Kidney (tissue), 14 donors: ENCODE data around the gene ABHD16A. TPM values are rescaled to one million over a fixed set of nuclear protein-coding genes. Genes with fewer than 3 reads are reported as not detected.

Source experiments
- DNase-seq, 5 donors: peaks; one replicate each; pipeline ENCODE4 v3.0.0-alpha.2; 2013 to 2020
- FAIRE-seq: peaks from 2 replicates; lab custom pipeline; 2012; peaks lifted over from hg19 to GRCh38; lab: Jason Lieb, UNC
- H3K27ac ChIP-seq, 2 donors: one replicate each; pipeline ENCODE4 v1.7.0; 2013; ENCODE audit warnings: low read depth in 2 of 2, low read length in 2 of 2, inconsistent platforms in 1 of 2
- H3K27me3 ChIP-seq: one replicate; pipeline ENCODE4 v1.7.1; 2013; ENCODE audit warnings: low read length, inconsistent platforms; ENCODE audit not compliant: control insufficient read depth, insufficient read depth
- H3K36me3 ChIP-seq, 3 donors: one replicate each; pipeline versions ENCODE4 v1.7.0 to v1.7.1; 2013; ENCODE audit warnings: low read length in 3 of 3, control low read depth in 1 of 3, inconsistent platforms in 1 of 3; ENCODE audit not compliant: insufficient read depth in 3 of 3, control insufficient read depth in 2 of 3
- H3K4me1 ChIP-seq, 3 donors: one replicate each; pipeline versions ENCODE4 v1.7.0 to v1.7.1; 2013; ENCODE audit warnings: low read length in 3 of 3, inconsistent platforms in 1 of 3, low read depth in 1 of 3; ENCODE audit not compliant: control insufficient read depth in 2 of 3, insufficient read depth in 2 of 3
- H3K4me3 ChIP-seq, 3 donors: one replicate each; pipeline versions ENCODE4 v1.7.0 to v1.8.1; 2013; ENCODE audit warnings: low read length in 3 of 3, control low read depth in 1 of 3, inconsistent platforms in 1 of 3
- H3K9ac ChIP-seq, 3 donors: one replicate each; pipeline versions ENCODE4 v1.7.0 to v1.7.1; 2013; ENCODE audit warnings: low read length in 3 of 3, control low read depth in 1 of 3, inconsistent platforms in 1 of 3
- H3K9me3 ChIP-seq, 3 donors: one replicate each; pipeline versions ENCODE4 v1.7.0 to v1.7.1; 2013; ENCODE audit warnings: low read length in 3 of 3, control low read depth in 1 of 3, inconsistent platforms in 1 of 3; ENCODE audit not compliant: control insufficient read depth in 2 of 3, insufficient read depth in 1 of 3
- intact Hi-C: fragments of 100-400 bp; cut with DNase I; formaldehyde crosslinking; loops from one replicate; pipeline ENCODE4 v1.11.1; 2022
- polyA plus RNA-seq: library from polyadenylated mRNA; stranded (reverse); fragments of 350-450 nt; fragmentation: Illumina TruSeq; extraction: RNeasy Lipid Tissue Mini Kit (QIAGEN cat#74804); gene quantifications from one replicate; pipeline ENCODE4 v1.2.3, GENCODE V29; 2014; ENCODE audit warnings: low read depth, low replicate concordance; ENCODE audit not compliant: insufficient read depth
- total RNA-seq: library from RNA; stranded (reverse); fragmentation: NEBNext Ultra II Directional; extraction: Animal tissue kit (Norgen Biotek cat#: 25700); gene quantifications from one replicate; pipeline ENCODE4 v1.2.1, GENCODE V29; 2021
- TF ChIP-seq, protein P1 (sequence below): IDR thresholded peaks from 3 replicates; pipeline ENCODE4 v1.5.1; 2012; ENCODE audit warnings: mild to moderate bottlenecking, moderate library complexity, borderline replicate concordance; ENCODE audit not compliant: insufficient read depth; ENCODE audit errors: extremely low read depth
- donor health status: control.
- donor health status: control.
- donor health status: control.
- donor health status: control.
- donor health status: control.
- donor health status: DM: yes; HTN: yes; CAD: no.
- donor health status: Normal renal cell carcinoma (clear cell type).

Gene ABHD16A
- total and polyA plus RNA-seq, 2 donors from 2014 or later = 48.7 to 50.2 TPM

DNA sequence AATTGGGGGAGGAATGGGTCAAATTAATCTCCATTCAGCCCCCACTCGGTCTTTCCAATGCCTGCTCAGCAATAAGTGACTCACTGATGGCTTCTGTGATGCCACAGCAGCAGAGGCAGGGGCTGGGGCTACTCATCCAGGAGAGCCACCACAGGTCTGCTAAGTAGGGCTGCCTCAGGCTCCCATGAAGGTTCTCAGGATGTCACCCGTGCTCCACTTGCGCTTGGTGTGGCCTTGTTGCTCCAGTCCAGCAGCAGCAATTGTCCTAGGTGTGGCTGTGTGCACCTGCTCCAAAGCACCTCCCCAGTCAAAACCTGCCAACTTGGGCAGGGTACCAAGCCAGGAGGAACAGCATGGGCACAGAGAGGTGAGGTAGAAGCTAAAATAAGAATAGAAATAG lies 19.0 kb upstream of the ABHD16A start:
- Histone ChIP-seq H3K4me1 (no peaks in the 10 kb centered on the region), H3K27ac (no peak overlapping the region), H3K9me3 (no peaks in the 10 kb centered on the region), H3K27me3 (no peaks in the 10 kb centered on the region), H3K36me3 (peaks cover 5 to 14% (median 6%) of the 10 kb centered on the region in 3 donors), H3K4me3 (no peak overlapping the region), H3K9ac (no peak overlapping the region)
- intact Hi-C loops = no loop called here
- DNase-seq = peak in 1 of 5 donors; percentile 34
- TF ChIP-seq, protein P1, sequence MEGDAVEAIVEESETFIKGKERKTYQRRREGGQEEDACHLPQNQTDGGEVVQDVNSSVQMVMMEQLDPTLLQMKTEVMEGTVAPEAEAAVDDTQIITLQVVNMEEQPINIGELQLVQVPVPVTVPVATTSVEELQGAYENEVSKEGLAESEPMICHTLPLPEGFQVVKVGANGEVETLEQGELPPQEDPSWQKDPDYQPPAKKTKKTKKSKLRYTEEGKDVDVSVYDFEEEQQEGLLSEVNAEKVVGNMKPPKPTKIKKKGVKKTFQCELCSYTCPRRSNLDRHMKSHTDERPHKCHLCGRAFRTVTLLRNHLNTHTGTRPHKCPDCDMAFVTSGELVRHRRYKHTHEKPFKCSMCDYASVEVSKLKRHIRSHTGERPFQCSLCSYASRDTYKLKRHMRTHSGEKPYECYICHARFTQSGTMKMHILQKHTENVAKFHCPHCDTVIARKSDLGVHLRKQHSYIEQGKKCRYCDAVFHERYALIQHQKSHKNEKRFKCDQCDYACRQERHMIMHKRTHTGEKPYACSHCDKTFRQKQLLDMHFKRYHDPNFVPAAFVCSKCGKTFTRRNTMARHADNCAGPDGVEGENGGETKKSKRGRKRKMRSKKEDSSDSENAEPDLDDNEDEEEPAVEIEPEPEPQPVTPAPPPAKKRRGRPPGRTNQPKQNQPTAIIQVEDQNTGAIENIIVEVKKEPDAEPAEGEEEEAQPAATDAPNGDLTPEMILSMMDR = no peak
- FAIRE-seq = no peak

DNA sequence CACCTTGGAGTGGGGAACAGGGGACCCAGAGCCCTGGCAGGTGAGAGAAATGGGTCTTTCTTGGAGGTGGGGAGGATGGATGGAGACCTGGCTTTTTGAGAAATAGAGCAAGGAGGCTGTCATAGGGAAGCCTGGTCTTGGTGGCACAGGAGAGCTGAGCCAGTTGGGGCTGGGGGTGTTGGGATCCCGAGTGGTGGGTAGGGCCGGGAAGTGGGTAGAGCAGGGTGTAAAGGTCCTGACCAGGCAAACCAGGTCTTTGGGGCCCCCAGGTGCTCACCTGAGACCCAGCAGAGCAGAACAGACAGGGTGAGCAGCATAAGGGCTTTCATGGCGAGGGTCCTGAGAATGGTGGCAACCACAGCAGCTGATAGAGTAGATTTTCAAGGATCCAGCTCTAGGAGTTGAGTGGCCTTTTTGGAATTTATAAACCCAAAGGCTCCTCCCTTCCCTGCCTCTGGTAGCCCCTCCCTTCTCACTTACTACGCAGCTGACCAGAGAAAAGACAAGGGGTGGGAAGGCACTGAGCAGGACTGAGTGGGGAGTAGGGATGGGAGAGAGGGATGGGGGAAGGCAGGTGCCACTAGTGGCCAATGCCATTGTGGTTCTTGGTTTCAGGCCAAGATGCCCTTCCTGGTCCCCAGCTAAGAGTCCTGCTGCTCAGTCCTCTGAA lies 18.4 kb upstream of the ABHD16A start, which contains the start of gene LY6G6C:
Gene LY6G6C (minus strand): TSS at position 396 of the 670 bp plus-strand sequence. CDS start 67 bp downstream, at position 329.
- no peak for FAIRE-seq
- H3K4me3 ChIP-seq = no peak within 1 kb of the TSS

DNA sequence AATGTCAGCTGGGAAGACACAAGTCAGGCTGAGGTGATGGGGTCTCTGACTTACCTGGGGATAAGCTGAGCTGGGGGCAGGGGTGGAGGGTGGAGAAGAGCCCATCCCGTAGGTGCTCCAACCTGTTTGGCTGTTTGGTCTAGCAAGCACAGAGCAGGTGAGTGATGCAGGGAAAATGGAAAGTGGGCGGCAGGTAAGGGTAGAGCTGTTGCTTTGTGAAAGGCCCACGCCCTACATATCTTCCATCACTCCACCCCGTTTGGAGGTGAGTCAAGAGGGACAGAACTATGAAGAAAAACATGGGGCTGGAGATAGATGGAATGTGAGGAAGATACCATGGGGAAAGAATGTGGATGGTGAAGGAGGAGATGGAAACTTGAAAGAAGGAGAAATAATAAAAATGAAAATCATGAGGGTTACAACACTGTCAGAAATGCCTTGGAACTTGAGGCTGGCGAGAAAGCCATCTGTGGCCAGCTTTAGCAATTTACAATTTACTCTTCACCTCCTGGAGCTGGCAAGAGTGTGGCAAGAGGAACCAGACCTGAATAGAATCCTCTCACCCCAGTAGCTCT lies 17.2 kb upstream of the ABHD16A start:
- intact Hi-C loops = no loop called here
- H3K27ac ChIP-seq = no peak overlapping the region

More for the DNA sequence above, 18.4 kb upstream of the ABHD16A start, which contains the start of gene LY6G6C:
- H3K9me3 ChIP-seq = no peaks in the 10 kb centered on the region
- H3K27ac ChIP-seq = no peak within 1 kb of the TSS
- intact Hi-C loops = no loop called here
- H3K9ac ChIP-seq = no peak within 1 kb of the TSS
- peak in 1 of 5 donors; percentile 6 for DNase-seq
- no peaks in the 10 kb centered on the region for H3K4me1 ChIP-seq
- no peaks in the 10 kb centered on the region for H3K27me3 ChIP-seq
- H3K36me3 ChIP-seq = peaks cover under 1 to 8% (median under 1%) of the 10 kb centered on the region in 3 donors
- TF ChIP-seq, protein P1 = no peak

More for the DNA sequence above, 17.2 kb upstream of the ABHD16A start:
- Histone ChIP-seq H3K4me1 (no peaks in the 10 kb centered on the region), H3K4me3 (no peak overlapping the region), H3K9ac (no peak overlapping the region), H3K9me3 (no peaks in the 10 kb centered on the region), H3K36me3 (no peaks in the 10 kb centered on the region), H3K27me3 (no peaks in the 10 kb centered on the region)
- TF ChIP-seq, protein P1 = no peak
- FAIRE-seq = no peak
- no peak for DNase-seq
